Left ventricle myocardium inferior (tissue), 1 donor: ENCODE data around the gene YAP1. TPM values are rescaled to one million over a fixed set of nuclear protein-coding genes. Genes with fewer than 3 reads are reported as not detected.

Source experiments
- DNase-seq: peaks from one replicate; pipeline ENCODE4 v3.0.0-alpha.2; 2020
- H3K27ac ChIP-seq: fragments of 200-600 bp; replicated peaks from 2 replicates; pipeline ENCODE4 v1.8.0; 2021
- H3K27me3 ChIP-seq: fragments of 200-600 bp; 2 replicates; pipeline ENCODE4 v1.8.0; 2021; ENCODE audit warnings: low read depth
- H3K36me3 ChIP-seq: fragments of 200-600 bp; 2 replicates; pipeline ENCODE4 v1.8.0; 2021
- H3K4me1 ChIP-seq: fragments of 200-600 bp; 2 replicates; pipeline ENCODE4 v1.8.0; 2021
- H3K4me3 ChIP-seq: fragments of 200-600 bp; 2 replicates; pipeline ENCODE4 v1.8.0; 2021; ENCODE audit warnings: mild to moderate bottlenecking, moderate library complexity
- H3K9me3 ChIP-seq: fragments of 200-600 bp; replicated peaks from 2 replicates; pipeline ENCODE4 v1.8.0; 2021
- intact Hi-C: fragments of 100-400 bp; cut with micrococcal nuclease; formaldehyde crosslinking; loops from one replicate; pipeline ENCODE4 v1.11.0; 2022
- total RNA-seq: library from RNA; stranded (reverse); fragmentation: NEBNext Ultra II Directional; extraction: Animal tissue kit (Norgen Biotek cat#: 25700); gene quantifications from one replicate; pipeline ENCODE4 v1.2.1, GENCODE V29; 2021
- TF ChIP-seq, protein P1 (sequence below): fragments of 200-600 bp; IDR thresholded peaks from 2 replicates; pipeline ENCODE4 v1.8.0; 2021; ENCODE audit warnings: antibody characterized with exemption, mild to moderate bottlenecking, borderline replicate concordance
- donor health status: DM: no; HTN: yes; CAD: no; lungs with severe emphysema.

Gene YAP1
- total RNA-seq, 1 donor from 2014 or later = 67.9 TPM

DNA sequence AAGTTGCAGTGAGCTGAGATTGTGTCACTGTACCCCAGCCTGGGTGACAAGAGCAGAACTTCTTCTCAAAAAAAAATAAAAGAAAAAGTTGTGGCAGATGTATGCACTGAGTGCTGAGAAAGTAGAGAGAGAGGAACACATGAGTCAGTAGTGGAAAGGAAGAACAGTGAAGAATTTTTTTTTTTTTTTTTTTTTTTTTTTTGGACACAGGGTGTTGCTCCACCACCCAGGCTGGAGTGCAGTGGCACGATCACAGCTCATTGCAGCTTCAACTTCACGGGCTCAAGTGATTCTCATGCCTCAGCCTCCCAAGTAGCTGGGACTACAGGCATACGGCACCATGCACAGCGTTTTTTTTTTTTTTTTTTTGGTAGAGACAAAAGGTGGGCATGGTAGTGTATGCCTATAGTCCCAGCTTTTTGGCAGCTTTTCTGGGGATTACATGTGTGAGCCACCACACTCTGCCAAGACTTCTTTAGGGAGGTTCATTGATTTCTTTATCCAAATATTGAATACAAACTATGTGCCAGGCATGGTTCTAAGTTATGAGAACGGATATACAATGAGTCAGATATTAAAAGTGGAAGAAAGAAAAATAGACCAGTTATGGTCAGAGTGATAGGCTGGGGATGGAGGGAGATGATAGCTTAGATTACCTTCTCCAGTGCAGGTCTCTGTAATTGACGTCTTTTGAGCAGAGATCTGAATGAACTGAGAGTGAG lies 62.0 kb downstream of the YAP1 start:
- TF ChIP-seq, protein P1, sequence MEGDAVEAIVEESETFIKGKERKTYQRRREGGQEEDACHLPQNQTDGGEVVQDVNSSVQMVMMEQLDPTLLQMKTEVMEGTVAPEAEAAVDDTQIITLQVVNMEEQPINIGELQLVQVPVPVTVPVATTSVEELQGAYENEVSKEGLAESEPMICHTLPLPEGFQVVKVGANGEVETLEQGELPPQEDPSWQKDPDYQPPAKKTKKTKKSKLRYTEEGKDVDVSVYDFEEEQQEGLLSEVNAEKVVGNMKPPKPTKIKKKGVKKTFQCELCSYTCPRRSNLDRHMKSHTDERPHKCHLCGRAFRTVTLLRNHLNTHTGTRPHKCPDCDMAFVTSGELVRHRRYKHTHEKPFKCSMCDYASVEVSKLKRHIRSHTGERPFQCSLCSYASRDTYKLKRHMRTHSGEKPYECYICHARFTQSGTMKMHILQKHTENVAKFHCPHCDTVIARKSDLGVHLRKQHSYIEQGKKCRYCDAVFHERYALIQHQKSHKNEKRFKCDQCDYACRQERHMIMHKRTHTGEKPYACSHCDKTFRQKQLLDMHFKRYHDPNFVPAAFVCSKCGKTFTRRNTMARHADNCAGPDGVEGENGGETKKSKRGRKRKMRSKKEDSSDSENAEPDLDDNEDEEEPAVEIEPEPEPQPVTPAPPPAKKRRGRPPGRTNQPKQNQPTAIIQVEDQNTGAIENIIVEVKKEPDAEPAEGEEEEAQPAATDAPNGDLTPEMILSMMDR = no peak
- H3K9me3 ChIP-seq = no peaks in the 10 kb centered on the region
- H3K4me1 ChIP-seq = peaks cover 32% of the 10 kb centered on the region
- no peak overlapping the region for H3K4me3 ChIP-seq
- peaks cover 12% of the 10 kb centered on the region for H3K36me3 ChIP-seq
- no peaks in the 10 kb centered on the region for H3K27me3 ChIP-seq
- no peak for DNase-seq
- H3K27ac ChIP-seq = no peak overlapping the region
- intact Hi-C loops = no loop called here

DNA sequence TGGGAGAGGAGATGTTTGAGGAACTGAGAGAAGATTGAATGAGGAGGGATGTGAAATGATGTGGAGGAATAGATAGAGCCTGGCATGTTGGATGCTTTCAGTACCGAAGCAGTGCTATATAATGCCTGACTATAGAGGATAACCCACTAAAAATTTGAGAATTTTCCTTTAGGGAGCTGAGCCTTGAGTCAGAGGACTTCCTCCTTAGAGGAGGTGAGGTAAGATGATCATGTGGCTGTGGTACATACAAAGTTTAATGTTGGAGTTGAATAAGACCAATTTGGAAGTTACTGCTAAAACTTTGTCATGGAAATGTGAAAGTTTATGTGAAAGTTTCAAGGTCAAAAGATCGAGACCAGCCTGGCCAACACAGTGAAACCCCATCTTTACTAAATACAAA lies 66.9 kb downstream of the YAP1 start:
- TF ChIP-seq, protein P1 = no peak
- H3K36me3 ChIP-seq = peaks cover 17% of the 10 kb centered on the region
- intact Hi-C loops = no loop called here
- peaks cover 15% of the 10 kb centered on the region for H3K4me1 ChIP-seq
- no peak overlapping the region for H3K4me3 ChIP-seq
- no peak for DNase-seq
- H3K27me3 ChIP-seq = no peaks in the 10 kb centered on the region
- H3K27ac ChIP-seq = no peak overlapping the region
- H3K9me3 ChIP-seq = no peaks in the 10 kb centered on the region

GRCh38 chr11:102177974-102178631 lies 67.9 kb downstream of the YAP1 start:
- no peaks in the 10 kb centered on the region for H3K9me3 ChIP-seq
- peak overlapping the region; percentile 34 for H3K27ac ChIP-seq
- no peak overlapping the region for H3K4me3 ChIP-seq
- TF ChIP-seq, protein P1 = no peak
- intact Hi-C loops = no loop called here
- peaks cover 17% of the 10 kb centered on the region for H3K36me3 ChIP-seq
- H3K27me3 ChIP-seq = no peaks in the 10 kb centered on the region
- peaks cover 15% of the 10 kb centered on the region for H3K4me1 ChIP-seq
- DNase-seq = no peak

GRCh38 chr11:102179371-102179770 lies 69.1 kb downstream of the YAP1 start:
- no peak overlapping the region for H3K27ac ChIP-seq
- H3K36me3 ChIP-seq = peaks cover 15% of the 10 kb centered on the region
- no peaks in the 10 kb centered on the region for H3K27me3 ChIP-seq
- H3K4me1 ChIP-seq = peaks cover 17% of the 10 kb centered on the region
- TF ChIP-seq, protein P1 = no peak
- DNase-seq = no peak
- H3K9me3 ChIP-seq = no peaks in the 10 kb centered on the region
- no peak overlapping the region for H3K4me3 ChIP-seq
- intact Hi-C loops = no loop called here

DNA sequence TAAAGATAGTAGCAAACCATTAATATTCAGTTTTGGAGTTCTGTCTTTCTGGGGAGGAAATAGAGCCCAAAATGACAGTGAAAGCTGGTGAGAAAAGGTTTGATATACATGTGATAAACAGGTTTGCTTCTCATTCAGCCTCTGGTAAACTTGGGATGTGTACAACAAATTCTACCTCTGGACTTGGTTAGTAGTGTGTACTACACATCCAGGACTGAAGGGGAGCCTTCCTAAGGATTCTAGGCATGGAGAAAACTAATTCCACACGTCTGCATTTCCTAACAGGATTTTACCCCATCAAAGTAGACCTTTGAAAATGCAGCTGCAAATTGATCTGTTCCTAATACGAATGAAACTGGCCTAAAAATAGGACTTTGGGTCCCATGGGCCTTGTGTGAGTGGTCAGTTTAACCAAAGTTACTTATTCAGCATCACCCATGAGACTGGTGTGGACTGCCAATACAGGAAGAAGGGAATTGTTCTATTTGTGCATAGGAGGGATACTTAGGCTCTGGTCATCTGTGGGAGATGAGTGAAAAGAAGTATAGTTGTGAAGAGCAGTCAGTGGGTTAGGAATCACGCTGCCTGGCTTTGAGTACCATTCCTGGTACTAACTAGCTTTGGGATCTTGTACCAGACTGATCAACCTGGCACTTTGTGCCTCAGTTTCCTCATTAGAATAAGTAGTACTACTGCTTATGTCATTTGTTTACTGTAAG lies 74.2 kb downstream of the YAP1 start:
- Histone ChIP-seq H3K36me3 (peaks cover 11% of the 10 kb centered on the region), H3K27ac (no peak overlapping the region), H3K4me1 (peaks cover 40% of the 10 kb centered on the region), H3K9me3 (no peaks in the 10 kb centered on the region), H3K4me3 (no peak overlapping the region), H3K27me3 (no peaks in the 10 kb centered on the region)
- TF ChIP-seq, protein P1 = no peak
- intact Hi-C loops = no loop called here
- no peak for DNase-seq
